GM19463 (cell line): ENCODE data around the gene EFL1.
"Not testable (repeated sequence)": the region's sequence is repeated elsewhere in the genome, so short reads cannot be mapped to it uniquely, and the experiment has no call there.

Experiments
- ATAC-seq: cut with Tn5 transposase; IDR thresholded peaks from one replicate; pipeline ENCODE4 v1.9.1; 2021; ENCODE audit warnings: mild to moderate bottlenecking, moderate library complexity; ENCODE audit not compliant: unreplicated experiment

EFL1 gene

DNA sequence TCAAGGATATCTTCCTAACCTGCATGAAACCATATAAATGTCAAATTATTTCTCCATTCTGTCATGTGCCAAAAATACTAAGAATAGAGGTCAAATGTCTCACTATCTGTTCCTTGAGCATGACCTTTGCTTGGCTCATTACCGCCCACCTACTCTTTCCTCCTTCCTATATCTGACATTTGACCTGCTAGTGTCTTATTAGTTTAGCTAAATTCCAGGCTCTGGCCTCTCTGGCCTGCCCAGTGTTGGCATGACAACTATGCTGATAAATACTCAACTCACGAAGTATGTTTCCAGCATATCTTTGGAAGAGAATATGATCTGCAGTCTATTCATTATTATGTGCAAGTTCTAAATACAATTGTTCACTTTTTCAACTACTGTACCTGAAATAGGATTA, 58.0 kb downstream of the EFL1 start:
- ATAC-seq: not testable (repeated sequence)

DNA sequence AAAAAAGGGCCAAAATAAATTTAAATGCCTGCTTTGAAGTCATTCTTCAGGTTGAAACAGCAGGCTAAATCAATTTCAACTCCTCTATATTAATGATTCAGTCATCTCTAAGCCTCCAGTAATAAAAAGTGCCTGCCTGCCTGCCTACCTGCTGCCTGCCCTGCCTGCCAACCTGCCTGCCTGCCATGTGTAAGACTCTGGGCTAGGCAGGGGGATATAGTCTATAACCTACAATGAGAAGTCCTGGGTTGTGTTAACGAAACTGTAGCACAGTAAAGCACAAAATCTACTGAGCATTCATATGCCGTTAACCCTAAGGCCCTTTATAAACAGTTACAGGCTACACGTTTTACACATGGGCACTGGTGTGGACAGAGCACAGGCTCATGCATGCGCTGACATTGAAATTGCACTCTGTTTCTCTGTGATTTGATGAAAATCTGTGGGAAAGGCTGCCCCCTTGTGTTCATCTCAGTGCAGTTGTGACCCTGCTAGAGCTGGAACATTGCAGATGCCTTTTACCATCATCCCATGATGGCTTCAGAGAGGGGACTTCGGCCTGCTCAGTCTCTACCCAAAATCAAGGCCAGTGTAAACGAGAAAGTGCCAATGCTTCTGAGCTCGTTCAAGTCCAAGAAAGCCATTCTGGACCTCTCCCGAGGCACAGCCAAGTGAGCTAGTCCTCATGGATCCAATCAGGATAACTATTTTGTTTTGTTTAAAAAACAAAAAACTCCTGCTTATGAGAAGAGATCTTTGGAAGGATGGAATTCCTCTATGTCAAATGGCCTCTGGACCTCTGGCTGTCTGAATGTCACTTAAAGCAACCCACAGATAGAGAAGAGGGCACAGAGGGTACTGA, 64.6 kb downstream of the EFL1 start:
- peak; percentile 91 for ATAC-seq

DNA sequence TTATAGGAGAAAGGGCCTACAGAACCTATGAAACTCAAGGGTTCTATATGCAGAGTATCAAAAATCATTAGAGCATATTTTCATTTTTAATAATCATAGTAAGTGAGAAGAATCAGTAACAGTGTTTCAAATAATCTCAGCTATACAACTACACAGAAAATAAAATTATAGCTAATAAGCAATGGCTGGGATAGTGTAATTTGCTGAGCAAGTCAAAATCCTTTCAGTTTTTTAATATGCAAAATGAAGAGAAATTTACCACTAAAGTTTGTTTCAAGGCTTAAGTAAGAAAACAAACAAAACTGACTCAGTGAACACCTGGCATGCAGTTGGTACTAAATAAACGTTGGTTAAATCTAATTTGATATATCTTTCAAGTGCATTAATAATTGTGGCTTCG, 66.2 kb downstream of the EFL1 start:
- no peak for ATAC-seq

DNA sequence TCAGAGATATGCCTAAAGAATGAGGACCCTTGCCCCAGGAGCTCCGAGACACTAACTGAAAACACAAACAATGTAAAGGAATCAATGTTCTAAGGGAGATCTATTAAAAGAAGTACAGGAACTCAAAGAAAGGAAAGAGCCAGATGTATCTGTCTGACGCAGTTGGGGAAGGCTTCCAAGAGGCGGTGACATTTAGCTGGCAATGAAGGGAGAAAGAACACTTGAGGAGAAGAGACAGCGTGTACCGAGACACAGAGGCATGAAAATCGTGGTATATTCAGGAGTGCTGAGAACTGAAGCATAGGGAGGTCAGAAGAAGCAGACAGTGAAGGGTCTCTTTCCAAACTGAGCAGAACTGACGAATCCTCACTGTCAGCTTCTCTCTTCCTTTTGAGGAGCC, 66.7 kb downstream of the EFL1 start:
- not testable (repeated sequence) for ATAC-seq

DNA sequence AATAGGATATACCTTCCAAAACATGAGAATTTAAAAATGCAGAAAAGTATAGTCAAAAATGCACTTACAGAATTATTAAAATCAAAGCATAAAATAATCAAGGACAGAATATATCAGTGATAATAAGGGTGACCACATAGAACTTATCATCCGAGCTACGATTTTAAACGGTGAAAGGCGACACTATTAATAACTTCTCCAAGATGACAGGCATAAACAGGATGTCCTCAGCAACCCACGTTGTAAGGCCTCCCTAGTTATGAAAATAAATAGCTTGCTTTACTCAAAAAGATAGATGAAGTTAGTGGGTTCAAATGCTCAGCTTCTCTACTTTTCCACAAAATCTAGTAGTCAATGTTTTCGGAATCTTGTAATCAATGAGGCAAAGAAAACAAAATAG, 68.0 kb downstream of the EFL1 start:
- not testable (repeated sequence) for ATAC-seq

DNA sequence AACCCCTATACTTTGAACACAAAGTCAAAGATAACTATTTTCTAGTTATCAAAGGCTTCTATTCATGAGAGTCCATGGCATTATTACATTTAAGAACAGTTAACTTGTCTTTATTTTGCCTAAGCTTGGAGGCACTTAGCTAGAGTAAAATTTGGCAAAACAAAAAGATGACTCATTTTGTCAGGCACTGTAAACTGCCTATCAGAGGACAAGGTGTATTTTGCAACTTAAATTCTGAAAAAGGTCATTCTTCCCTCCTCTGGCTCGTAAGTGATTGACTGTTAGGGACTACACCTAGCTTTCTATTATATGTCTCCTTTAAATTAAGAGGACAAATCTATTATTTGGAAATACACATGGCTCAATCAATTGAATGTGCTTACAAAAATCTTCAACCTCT, 69.1 kb downstream of the EFL1 start:
- not testable (repeated sequence) for ATAC-seq

DNA sequence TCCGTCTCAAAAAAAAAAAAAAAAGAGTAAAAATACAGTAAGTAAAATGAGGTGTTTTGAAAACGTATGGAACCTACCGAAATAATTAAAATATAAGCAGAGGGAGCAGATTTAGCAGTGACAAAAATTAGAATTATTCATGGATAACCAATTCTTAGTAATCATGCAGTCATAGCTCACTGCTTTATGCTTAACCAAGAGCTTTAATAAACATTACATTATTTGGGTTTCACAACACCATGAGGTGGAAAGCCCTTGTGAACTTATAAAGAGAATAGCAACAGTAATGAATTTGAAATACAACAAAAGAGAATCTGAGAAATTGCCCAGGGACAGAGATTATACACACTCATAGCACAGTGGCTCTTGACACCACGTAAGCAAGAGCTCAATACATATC, 70.1 kb downstream of the EFL1 start:
- not testable (repeated sequence) for ATAC-seq

DNA sequence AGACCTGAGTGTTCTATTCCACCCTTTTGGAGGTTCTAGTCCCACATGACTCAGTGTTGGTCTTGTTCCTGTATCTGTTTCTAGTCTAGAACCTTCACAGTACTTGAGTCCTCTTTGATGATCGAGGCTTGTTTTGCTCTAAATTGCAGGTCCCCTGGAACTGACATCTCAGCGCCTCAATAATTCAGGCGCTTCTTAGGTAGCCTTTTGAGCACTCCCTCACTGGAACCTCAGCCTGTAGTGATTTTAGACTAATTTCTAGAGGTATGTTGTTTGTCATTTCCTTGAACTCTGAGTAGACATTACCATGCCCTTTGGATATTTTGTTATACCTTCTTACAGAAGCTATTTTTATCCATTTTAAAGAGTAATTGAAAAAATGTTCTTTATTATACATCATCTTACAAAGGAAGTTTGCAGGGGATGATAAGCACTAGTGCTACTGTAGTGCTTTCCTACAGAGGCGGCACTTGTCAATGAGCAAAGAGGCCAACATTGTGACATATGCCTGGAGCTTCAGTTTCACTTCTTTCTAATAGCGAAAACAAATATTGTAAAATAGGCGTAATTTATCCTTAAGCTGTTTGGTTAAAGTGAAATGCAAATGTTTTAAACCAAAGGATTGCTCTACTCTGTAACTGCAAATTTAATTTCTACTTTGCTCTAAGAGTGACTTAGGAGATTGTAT, 75.7 kb downstream of the EFL1 start:
- peak; percentile 88 for ATAC-seq

DNA sequence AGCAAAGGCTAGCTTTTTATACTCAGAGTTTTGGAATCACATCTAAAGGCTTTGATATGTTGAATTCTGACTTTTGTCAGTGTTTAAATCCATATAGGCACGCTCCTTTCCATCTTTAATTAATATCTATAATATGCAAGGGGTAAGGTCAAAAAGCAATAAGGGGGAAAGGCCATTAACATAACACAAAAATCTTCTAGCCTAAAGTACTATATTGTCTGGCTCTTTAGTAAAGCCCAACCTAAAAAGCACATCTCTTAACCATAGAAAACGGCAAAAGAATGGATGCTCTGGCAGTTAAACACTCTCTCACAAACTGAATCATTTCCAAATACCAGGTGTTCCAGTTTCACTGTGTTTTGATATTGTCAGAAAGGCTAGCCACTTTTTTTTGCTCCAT, 76.4 kb downstream of the EFL1 start:
- ATAC-seq: no peak

DNA sequence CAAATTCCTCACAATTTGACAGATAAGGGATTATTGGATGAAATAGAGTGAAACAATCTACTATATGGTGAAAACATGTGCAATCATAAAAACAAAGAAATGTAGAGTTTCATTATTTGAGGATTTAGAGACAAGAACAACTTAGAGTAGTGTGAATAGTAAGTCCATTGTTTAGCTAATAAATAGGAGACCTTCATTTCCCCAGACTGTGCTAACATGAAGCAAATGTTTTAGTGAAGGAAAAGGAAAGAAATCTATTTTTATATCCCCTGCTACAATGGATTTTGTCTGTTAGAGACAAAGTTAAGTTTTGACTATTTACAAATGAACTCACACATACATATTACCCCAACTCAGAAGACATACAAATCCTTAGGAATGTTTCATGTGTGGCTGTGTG, 77.8 kb downstream of the EFL1 start:
- no peak for ATAC-seq

DNA sequence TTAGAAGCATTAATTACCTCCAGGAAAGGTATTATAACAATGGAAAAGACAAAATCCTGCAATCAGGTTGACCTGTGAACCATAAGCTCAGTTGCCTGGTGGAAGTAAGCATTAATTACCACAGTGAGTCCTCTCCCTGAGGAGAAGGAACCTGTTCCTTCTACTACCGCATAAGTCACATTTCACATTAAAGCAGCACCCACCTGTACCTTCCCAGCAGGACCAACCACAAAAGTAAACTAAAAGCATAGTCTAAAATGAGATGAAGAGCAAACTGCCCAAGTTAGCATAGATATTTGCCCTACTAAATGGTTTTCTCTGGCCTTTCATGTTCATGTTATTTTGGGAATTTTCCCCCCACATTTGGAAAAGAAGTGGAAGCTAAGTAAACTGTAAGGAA, 78.2 kb downstream of the EFL1 start:
- ATAC-seq: no peak

DNA sequence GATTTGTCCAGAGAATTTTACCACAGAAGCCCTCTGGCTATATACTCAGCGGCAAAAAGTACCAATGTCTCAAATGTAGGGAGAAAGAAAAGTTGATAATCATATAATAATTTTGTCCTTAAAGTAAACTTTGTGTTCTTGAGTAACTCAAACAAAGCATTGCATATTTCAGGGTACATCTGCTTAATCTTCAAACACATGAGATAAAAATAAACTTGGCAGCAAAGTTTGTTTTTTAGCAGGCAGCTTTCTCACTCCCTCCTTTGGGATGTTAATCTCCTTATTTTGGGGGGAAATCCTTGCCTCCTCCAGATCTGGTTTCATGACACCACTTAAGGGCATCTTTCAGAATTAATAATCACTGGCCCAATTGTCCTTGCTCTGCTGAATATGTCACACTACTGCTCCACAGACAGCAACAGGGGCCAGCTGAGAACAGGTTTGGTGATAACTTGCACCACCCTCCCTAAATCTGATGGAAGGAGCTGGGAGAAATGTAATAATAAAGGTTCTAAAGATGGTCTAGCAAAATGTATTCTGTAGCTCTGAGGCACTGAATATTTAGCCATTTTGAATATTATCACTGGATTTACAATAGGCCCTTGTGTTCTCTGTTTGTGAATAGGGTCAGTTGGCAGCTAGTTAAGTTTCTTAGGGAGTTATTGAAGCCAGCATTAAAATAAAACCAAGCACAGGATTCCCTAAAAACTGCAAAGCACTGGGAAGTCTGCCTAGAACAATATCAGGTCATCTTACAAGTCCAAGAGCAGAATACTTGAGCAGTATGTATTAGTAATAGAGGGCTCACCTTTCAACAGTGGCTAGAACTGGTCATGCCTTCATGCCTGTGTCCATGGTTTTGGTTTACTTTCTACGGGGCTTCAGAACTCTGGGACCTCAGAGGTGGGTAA, 79.2 kb downstream of the EFL1 start:
- no peak for ATAC-seq

DNA sequence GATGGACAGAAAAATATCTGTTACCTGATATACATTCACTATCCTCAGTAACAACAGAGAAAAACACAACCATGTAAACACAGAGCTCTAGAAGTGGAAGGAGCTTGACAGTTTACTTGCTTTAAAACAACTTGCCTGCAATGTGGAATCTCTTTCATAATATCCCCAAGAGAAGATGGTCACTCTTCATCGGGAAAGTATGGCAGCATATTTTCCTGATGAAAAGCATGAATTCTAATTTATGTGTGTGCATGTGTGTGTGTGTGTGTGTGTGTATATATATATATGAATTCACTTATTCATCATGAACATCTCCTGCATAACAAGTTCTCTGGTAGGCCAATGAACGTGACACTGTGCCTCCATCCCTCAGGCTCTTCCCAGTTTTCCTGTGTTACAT, 81.2 kb downstream of the EFL1 start:
- ATAC-seq: no peak

DNA sequence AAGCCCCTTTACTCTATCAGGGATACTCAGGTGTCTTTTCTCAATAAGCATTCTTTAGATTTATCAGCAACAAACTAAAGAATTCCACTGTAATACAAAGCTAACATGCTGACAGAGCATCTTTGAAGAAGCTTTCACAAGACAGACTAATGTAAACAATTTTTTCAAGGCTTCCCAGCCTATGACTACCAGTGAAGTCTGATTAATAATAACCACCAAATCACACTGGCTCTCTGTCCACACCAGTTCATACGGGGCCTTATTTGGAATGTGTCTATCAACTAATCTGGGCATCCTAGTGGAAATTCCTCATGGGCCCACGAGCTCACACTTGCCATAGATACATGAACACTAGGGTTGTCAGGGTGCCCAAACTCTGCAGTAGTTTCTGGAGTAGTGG, 84.5 kb downstream of the EFL1 start:
- ATAC-seq: no peak

DNA sequence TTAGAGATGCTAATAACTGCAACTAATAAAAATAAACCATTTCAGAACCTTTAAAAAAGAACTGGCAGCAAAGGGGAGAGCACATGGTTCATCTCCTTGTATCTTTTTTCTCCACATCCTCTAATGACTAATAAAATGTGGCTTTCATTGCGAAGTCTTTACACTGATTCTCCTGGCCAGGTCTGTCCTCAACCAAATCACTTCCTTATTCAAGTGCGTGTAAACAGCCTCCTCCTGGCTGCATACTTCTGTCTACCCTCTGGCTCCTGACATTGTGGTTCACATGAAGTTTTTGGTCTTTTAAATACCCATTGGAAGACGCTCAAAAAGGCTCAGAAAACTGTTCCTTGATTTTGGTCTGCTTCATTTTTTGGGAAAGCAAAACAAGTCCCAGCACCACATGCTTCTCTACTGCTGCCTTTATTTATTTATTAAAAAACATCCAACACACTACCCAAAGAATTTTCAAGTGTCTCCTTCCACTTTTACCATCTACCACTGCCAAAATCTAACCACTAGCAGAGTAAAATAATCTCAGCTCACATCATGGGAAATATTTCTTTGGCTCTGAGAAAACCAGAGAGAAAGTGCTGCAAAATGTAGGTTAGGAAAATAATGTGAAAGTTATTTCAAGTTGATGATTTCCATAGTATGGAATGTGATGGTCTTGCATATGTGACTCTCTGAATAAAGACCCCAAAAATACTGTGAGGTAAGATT, 85.1 kb downstream of the EFL1 start:
- ATAC-seq: no peak

DNA sequence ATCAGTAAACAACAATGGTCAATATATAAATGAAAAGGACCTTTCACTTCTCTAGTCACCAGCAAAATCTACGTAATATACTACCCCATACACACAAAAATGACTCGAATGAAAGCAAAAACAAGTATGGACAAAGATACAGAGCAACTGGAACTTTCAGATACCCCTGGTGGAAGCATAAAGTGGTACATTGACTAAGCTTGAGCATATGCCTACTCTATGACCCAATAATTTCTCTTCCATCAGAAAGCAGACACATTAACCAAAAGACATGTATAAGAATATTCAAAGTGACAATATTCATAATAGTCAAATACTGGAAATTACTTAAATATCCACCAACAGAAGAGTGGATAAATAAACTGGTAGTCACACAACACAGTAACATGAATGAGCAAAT, 86.0 kb downstream of the EFL1 start:
- no peak for ATAC-seq

DNA sequence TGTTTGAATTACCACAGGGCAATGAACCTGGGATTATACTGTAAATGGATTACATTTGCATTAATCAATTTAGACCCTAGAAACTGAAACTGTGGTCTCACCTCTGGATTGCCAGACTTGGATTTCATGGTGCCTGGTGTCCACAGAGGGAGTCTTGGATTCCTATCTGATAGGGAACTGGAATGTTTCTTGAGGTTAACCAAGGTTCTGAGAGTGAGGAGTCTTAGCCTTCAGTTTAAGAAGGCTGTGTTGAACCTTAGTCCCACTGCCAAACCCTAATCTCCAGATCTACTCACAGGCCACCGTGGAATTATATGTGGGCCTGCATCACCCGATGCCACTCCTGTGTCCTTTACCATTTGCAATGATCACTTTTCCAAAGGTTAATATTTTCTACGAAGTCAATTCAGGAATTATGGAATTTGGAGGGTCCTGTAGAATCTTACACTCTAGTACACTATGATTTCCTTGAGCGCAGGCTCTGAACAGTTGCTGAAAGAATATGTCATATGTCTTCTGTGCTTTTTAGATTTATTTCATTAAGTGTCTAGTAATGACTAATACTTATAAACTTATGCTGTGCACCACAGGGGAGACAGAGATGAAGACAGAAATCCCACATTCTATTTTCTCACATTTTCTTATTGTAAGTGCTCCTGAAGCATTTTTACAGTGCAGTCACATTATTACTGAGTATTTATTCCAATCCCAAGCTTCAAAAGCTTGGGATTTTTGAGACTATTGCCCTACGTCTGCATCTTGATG, 87.9 kb downstream of the EFL1 start:
- ATAC-seq: no peak

DNA sequence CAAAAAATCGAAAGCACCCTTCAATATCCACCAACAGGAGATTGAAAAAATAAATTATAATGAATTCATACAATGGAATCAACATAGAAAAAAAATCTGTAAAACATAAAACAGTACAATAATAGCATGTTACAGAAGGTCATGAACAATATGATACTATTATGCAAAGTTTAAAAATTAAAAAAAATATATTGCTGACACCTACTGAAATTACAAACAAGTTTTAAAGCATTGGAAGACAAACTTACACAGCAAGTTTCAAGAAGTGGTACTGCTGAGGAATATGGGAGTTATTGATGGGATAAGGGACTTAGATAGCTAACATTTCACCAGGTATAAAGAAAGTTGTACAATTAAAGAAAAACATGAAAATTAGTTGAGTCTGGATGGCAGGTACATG, 89.4 kb downstream of the EFL1 start:
- no peak for ATAC-seq

DNA sequence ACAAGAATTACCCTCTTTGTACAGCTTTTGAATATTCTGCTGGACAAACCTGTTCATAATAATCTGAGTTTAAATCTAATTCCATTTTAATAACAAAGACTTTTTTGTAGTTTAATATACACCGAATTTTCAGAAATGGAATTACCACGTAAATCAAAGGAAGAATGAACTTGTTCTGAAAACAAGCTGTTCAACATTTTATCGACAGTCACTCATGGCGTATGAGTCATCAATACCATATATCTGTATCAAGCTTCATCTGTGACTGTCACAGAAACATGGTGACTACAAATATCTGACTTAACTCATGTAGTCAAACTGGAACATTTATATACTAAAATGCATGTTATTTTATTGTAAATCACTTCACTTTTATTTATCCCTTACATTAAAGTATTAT, 90.0 kb downstream of the EFL1 start:
- ATAC-seq: no peak

DNA sequence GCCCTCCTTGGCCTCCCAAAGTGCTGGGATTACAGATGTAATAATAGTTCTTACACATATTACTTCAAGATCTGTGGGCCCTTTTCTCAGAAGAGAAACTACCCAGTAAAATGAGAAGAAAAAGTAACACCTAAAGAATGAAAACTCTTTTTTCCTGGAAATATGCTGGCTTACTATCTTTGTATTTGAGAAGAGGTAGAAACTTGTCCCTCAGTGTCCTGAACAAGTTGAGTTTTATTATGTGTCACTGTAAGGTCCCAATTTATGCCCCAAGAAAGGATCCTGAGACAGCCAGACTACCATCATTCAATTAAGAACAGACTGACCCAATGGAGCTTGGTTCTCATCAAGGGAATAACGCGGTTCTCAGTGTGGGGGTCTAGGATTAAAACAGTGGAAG, 93.8 kb downstream of the EFL1 start:
- no peak for ATAC-seq
